HepG2 (cell line): ENCODE measurements around the gene MGAT1. TPM values are rescaled to one million over a fixed set of nuclear protein-coding genes. Genes with fewer than 3 reads are reported as not detected.

Source experiments
- ATAC-seq: fragments of 200-7000 bp; cut with Tn5 transposase; 3 replicates; pipeline ENCODE4 v1.9.1; 2020; ENCODE audit warnings: mild to moderate bottlenecking, moderate library complexity
- BruUV-seq: library from RNA; stranded (reverse); fragments of 400-500 nt; replicated peaks from 2 replicates; lab custom pipeline; 2021; lab: Mats Ljungman, UMichigan
- CTCF ChIA-PET: fragments of 300-600 bp; formaldehyde crosslinking; extraction: SDS; loops from one replicate; lab custom pipeline; 2021; ENCODE audit warnings: low total read pairs, inconsistent platforms, low intra/inter-chr PET ratio; lab: Yijun Ruan, JAX
- POLR2A ChIA-PET: fragments of 350-600 bp; sonication (Branson Sonifier 250); formaldehyde crosslinking; loops from one replicate; lab custom pipeline; 2020; ENCODE audit warnings: antibody characterized with exemption, inconsistent platforms; lab: Yijun Ruan, JAX
- DNase-seq: peaks from one replicate; pipeline ENCODE4 v3.0.0-alpha.2; 2015; ENCODE audit warnings: low spot score
- FAIRE-seq: peaks from 3 replicates; lab custom pipeline; 2011; peaks lifted over from hg19 to GRCh38; lab: Jason Lieb, UNC
- H2AFZ ChIP-seq: one replicate; pipeline ENCODE4 v1.6.1; 2011; ENCODE audit warnings: low read length, inconsistent platforms
- H3K27ac ChIP-seq: fragments of 300-600 bp; 3 replicates; pipeline ENCODE4 v1.8.0; 2011; ENCODE audit warnings: mixed run types, mild to moderate bottlenecking, mixed read lengths, low read length, inconsistent platforms; ENCODE audit not compliant: insufficient read depth; ENCODE audit errors: extremely low read length
- H3K27me3 ChIP-seq, 2 experiments: fragments of 200-600 bp in 1 of 2; 2 replicates in 1 of 2; 3 replicates in 1 of 2; pipeline versions ENCODE4 v1.6.0 to v1.8.0; 2011; ENCODE audit warnings: low read length in 2 of 2, mild to moderate bottlenecking in 2 of 2, moderate library complexity in 2 of 2, inconsistent platforms in 1 of 2; ENCODE audit not compliant: insufficient read depth in 2 of 2, control insufficient read depth in 1 of 2
- H3K36me3 ChIP-seq, 2 experiments: fragments of 200-600 bp in 1 of 2; replicated peaks in 1 of 2; 2 replicates in 1 of 2; 3 replicates in 1 of 2; pipeline versions ENCODE4 v1.5.1 to v1.8.0; 2011; ENCODE audit warnings: low read length in 2 of 2, inconsistent platforms in 1 of 2; ENCODE audit not compliant: insufficient read depth in 2 of 2, control insufficient read depth in 1 of 2
- H3K4me1 ChIP-seq: 2 replicates; pipeline ENCODE4 v1.5.1; 2012; ENCODE audit warnings: low read length, inconsistent platforms; ENCODE audit not compliant: insufficient read depth
- H3K4me2 ChIP-seq: 2 replicates; pipeline ENCODE4 v1.6.0; 2011; ENCODE audit warnings: low read depth, low read length, inconsistent platforms
- H3K4me3 ChIP-seq, 3 experiments: fragments of 200-600 bp in 1 of 3; sonication (generic), shearing (Covaris generic) in 1 of 3; replicated peaks in 1 of 3; 2 replicates each; pipeline ENCODE4 v1.5.1; 2011 to 2016; ENCODE audit warnings: low read length in 3 of 3, inconsistent platforms in 2 of 3, low read depth in 2 of 3, mild to moderate bottlenecking in 2 of 3, control low read depth in 1 of 3, mixed read lengths in 1 of 3; ENCODE audit not compliant: insufficient read depth in 1 of 3
- H3K79me2 ChIP-seq: one replicate; pipeline ENCODE4 v1.6.1; 2011; ENCODE audit warnings: low read length, inconsistent platforms; ENCODE audit not compliant: insufficient read depth
- H3K9ac ChIP-seq: 2 replicates; pipeline ENCODE4 v1.6.0; 2011; ENCODE audit warnings: mild to moderate bottlenecking, low read depth, low read length, inconsistent platforms; ENCODE audit not compliant: insufficient read depth
- H3K9me3 ChIP-seq: 2 replicates; pipeline ENCODE4 v1.5.1; 2012; ENCODE audit warnings: mild to moderate bottlenecking, low read length
- H4K20me1 ChIP-seq: 2 replicates; pipeline ENCODE4 v1.6.0; 2011; ENCODE audit warnings: inconsistent platforms, mild to moderate bottlenecking, low read length, moderate library complexity; ENCODE audit not compliant: insufficient read depth
- DMTF1 ChIP-seq: sonication (generic); formaldehyde crosslinking; IDR thresholded peaks from 2 replicates; pipeline ENCODE4 v1.4.0; 2020; ENCODE audit warnings: mild to moderate bottlenecking, missing genetic modification reagents
- EP300 ChIP-seq, 3 experiments: sonication (generic) in 1 of 3; formaldehyde crosslinking in 1 of 3; IDR thresholded peaks; 2 replicates each; pipeline versions ENCODE4 v1.5.1 to v1.6.1; 2011 to 2020; ENCODE audit warnings: low read depth in 2 of 3, low read length in 2 of 3, borderline replicate concordance in 1 of 3, improper control_type of control experiment in 1 of 3, mild to moderate bottlenecking in 1 of 3, missing genetic modification reagents in 1 of 3, moderate library complexity in 1 of 3
- HHEX ChIP-seq: IDR thresholded peaks from 2 replicates; pipeline ENCODE4 v1.6.1; 2016; ENCODE audit warnings: control low read depth
- HNRNPK ChIP-seq: fragments of 200-400 bp; formaldehyde crosslinking; IDR thresholded peaks from 2 replicates; pipeline ENCODE4 v1.6.1; 2018; ENCODE audit warnings: low read length, low read depth, moderate library complexity, mild to moderate bottlenecking; ENCODE audit not compliant: poor library complexity, severe bottlenecking
- HOXA7 ChIP-seq: sonication (generic); formaldehyde crosslinking; IDR thresholded peaks from 2 replicates; pipeline ENCODE4 v1.8.1; 2022; ENCODE audit warnings: mild to moderate bottlenecking, missing genetic modification reagents, moderate library complexity
- HOXD1 ChIP-seq: sonication (generic); formaldehyde crosslinking; IDR thresholded peaks from 2 replicates; pipeline ENCODE4 v1.5.0; 2020; ENCODE audit warnings: missing genetic modification reagents
- PRDM10 ChIP-seq: sonication (generic); formaldehyde crosslinking; IDR thresholded peaks from 2 replicates; pipeline ENCODE4 v1.4.0; 2020; ENCODE audit warnings: low read depth, missing genetic modification reagents
- ZNF687 ChIP-seq: sonication (generic); formaldehyde crosslinking; IDR thresholded peaks from 2 replicates; pipeline ENCODE4 v1.5.1; 2020; ENCODE audit warnings: mild to moderate bottlenecking, missing genetic modification reagents, moderate library complexity
- WGBS: methylation state at CpG from one replicate; pipeline ENCODE4 v1.1.6; 2017; ENCODE audit warnings: low lambda C conversion rate; 5-methylcytosine and 5-hydroxymethylcytosine counted together
- in situ Hi-C: cut with HindIII; loops from 2 replicates; pipeline ENCODE4 v1.10.0; 2017; ENCODE audit warnings: low pct_unique_long_range_greater_than_20kb; ENCODE audit not compliant: extremely low pct_ligation_motif_present
- intact Hi-C: fragments of 100-400 bp; cut with micrococcal nuclease; formaldehyde crosslinking; loops from one replicate; pipeline ENCODE4 v1.10.0; 2022; ENCODE audit not compliant: unreplicated experiment
- polyA plus RNA-seq, 8 experiments: library from polyadenylated mRNA; depleted of rRNA in 3 of 8; stranded (reverse) in 7 of 8; unstranded in 1 of 8; fragments of >200 nt; fragmentation: Illumina TruSeq in 4 of 8; extraction: Trizol in 4 of 8; gene quantifications; 2 replicates each; pipeline versions ENCODE4 v1.2.1 to v1.2.3, GENCODE V29; 2011 to 2016; ENCODE audit warnings: low read depth in 4 of 8, missing spikeins in 1 of 8, mixed read lengths in 1 of 8; ENCODE audit not compliant: insufficient read depth in 1 of 8
- total RNA-seq, 5 experiments: library from RNA; depleted of rRNA; stranded (reverse); fragments of >200 nt; fragmentation: Illumina TruSeq; extraction: Trizol; gene quantifications; 2 replicates each; pipeline ENCODE4 v1.2.3, GENCODE V29; 2016; ENCODE audit warnings: low read depth in 1 of 5

MGAT1 gene
- total and polyA plus RNA-seq, 2 of the 13 experiments (the other 11 are each of a cell fraction or from before 2014, with no cell fraction given): 50.1 to 55.3 TPM

- Histone ChIP-seq H3K9me3 (no peaks in the 10 kb centered on the region), H3K4me1 (peaks cover 52% of the 10 kb centered on the region), H3K9ac (peak overlapping the region; percentile 89), H3K27me3 (no peaks in the 10 kb centered on the region; a peak in 1 of 5 replicates), H2AFZ (peak overlapping the region; percentile 71), H3K36me3 (peaks cover 0 to 3% of the 10 kb centered on the region in 2 experiments; a peak in 1 of 5 replicates), H4K20me1 (peaks cover 14% of the 10 kb centered on the region), H3K4me3 (peak overlapping the region; percentile 57 to 79 (median 72); a peak in 5 of 6 replicates), H3K27ac (peak overlapping the region; percentile 100), H3K79me2 (peaks cover 38% of the 10 kb centered on the region), H3K4me2 (peak overlapping the region; percentile 89)
- FAIRE-seq (peak; percentile 21), DNase-seq (peak; percentile 83), ATAC-seq (peak; percentile 81)
- in situ Hi-C loops: no loop called here
- ChIA-PET CTCF (no interaction called here), POLR2A (interaction anchor here (0.6 to 3.3 kb wide), 11 partner anchors 8 to 381 kb away, joined by 3 to 22 read pairs (median 4); partner anchors contain the start of genes MGAT1 and ZFP62)
- intact Hi-C loops: loop anchor here (5.0 kb wide), 1 partner anchor 52 kb away; the partner anchor contains the start of gene ZFP62
- WGBS: 5% methylated on average over 12 of the region's 66 CpGs
- BruUV-seq: TSS peak; percentile 91
- TF ChIP-seq DMTF1 (CRISPR knock-in tag): peak; percentile 85; the same call in 1 of the 2 replicates
- TF ChIP-seq HHEX (CRISPR knock-in tag): no peak
- 0 out of 2 replicates have a peak, but pooled peaks have one; percentile 64 for TF ChIP-seq HOXD1
- TF ChIP-seq ZNF687: peak; percentile 94
- TF ChIP-seq EP300 (IDR thresholded peaks at IDR 0.05; ENCODE audit: low read depth in 2 of 2, low read length in 2 of 2): no peak
- peak; percentile 7; the same call in 1 of the 2 replicates for TF ChIP-seq EP300 (CRISPR knock-in tag; IDR thresholded peaks at IDR 0.05; ENCODE audit: borderline replicate concordance)
- TF ChIP-seq HNRNPK: peak; percentile 94
- peak; percentile 52; the same call in 1 of the 2 replicates for TF ChIP-seq PRDM10 (CRISPR knock-in tag)
- no peak for TF ChIP-seq HOXA7 (CRISPR knock-in tag)
Observed at GRCh38 chr5:180810210-180810958, 7.8 kb upstream of the MGAT1 start.
